ENCODE results near the gene N4BP2L2. TPM values are rescaled to one million over a fixed set of nuclear protein-coding genes. Genes with fewer than 3 reads are reported as not detected.

The N4BP2L2 gene
- total and polyA plus RNA-seq, 2 of the 8 experiments (the other 6 are each of a cell fraction or from before 2014, with no cell fraction given) = 14.6 to 67.6 TPM

GRCh38 chr13:32431361-32431760, 107.2 kb downstream of the N4BP2L2 start:
- H3K56ac ChIP-seq (replicated peaks; ENCODE audit: insufficient read length, low read depth, low read length) = no peak overlapping the region
- H3K18ac ChIP-seq (ENCODE audit: extremely low read depth, low read length) = no peak overlapping the region
- no peak overlapping the region for H2BK12ac ChIP-seq (ENCODE audit: low read depth, low read length)
- 92% methylated on average over 5 of the region's 5 CpGs; no CpG with 5 or more reads in 1 of the 2 experiments for WGBS, 2 experiments (ENCODE audit: extremely low coverage in 1 of 2, insufficient coverage in 1 of 2, insufficient read length in 1 of 2, insufficient replicate concordance in 2 of 2, low coverage in 1 of 2, low lambda C conversion rate in 2 of 2, missing lambda C conversion rate in 1 of 2)
- peaks cover 0 to 5% (median 3%) of the 10 kb centered on the region in 4 experiments; a peak in 5 of 7 replicates for H3K27me3 ChIP-seq (replicated peaks in 1 of 4; ENCODE audit: control insufficient read depth in 3 of 4, extremely low read depth in 1 of 4, insufficient read depth in 3 of 4, low read length in 3 of 4)
- H3K79me1 ChIP-seq (ENCODE audit: low read depth, low read length) = no peaks in the 10 kb centered on the region
- H3K23ac ChIP-seq (ENCODE audit: insufficient read length) = no peak overlapping the region
- no peak overlapping the region for H2BK15ac ChIP-seq (ENCODE audit: low read length)
- H4K8ac ChIP-seq (ENCODE audit: extremely low read depth, insufficient read depth, low read length) = no peak overlapping the region
- H2BK20ac ChIP-seq (ENCODE audit: low read length) = no peak overlapping the region
- POLR2A ChIA-PET (ENCODE audit: partially characterized antibody) = no interaction called here
- H3K9me3 ChIP-seq (ENCODE audit: insufficient read depth in 2 of 2, low read depth in 1 of 2, low read length in 1 of 2) = no peaks in the 10 kb centered on the region
- no peak for DNase-seq (ENCODE audit: low read depth in 1 of 2, low spot score in 2 of 2)
- no peak overlapping the region for H2BK5ac ChIP-seq (ENCODE audit: low read depth, low read length)
- no peak overlapping the region for H3K27ac ChIP-seq (ENCODE audit: low read depth, low read length)
- FAIRE-seq = no peak
- H3K9ac ChIP-seq (replicated peaks in 1 of 4; ENCODE audit: extremely low read depth in 1 of 4, low read depth in 3 of 4, low read length in 3 of 4) = no peak overlapping the region
- no peaks in the 10 kb centered on the region for H3K79me2 ChIP-seq (ENCODE audit: control insufficient read depth in 1 of 2, insufficient read depth in 2 of 2, low read length in 2 of 2)
- peaks cover 5% of the 10 kb centered on the region; the same call in 1 of the 2 replicates for H3K23me2 ChIP-seq (ENCODE audit: low read depth, low read length)
- H3K14ac ChIP-seq (ENCODE audit: insufficient read length) = no peak overlapping the region
- peaks cover 0 to 2% of the 10 kb centered on the region in 2 experiments for H4K20me1 ChIP-seq (replicated peaks in 1 of 2; ENCODE audit: control insufficient read depth in 1 of 2, insufficient read depth in 2 of 2, low read length in 2 of 2)
- H3K4me1 ChIP-seq (replicated peaks in 1 of 4; ENCODE audit: control insufficient read depth in 3 of 4, insufficient read depth in 4 of 4, low read length in 3 of 4) = peaks cover 2 to 4% (median 3%) of the 10 kb centered on the region in 4 experiments; a peak in 5 of 7 replicates
- H3K36me3 ChIP-seq (ENCODE audit: control insufficient read depth in 2 of 4, insufficient read depth in 4 of 4, low read length in 3 of 4) = no peaks in the 10 kb centered on the region
- H3K4me2 ChIP-seq (ENCODE audit: insufficient read depth in 1 of 2, low read depth in 2 of 2, low read length in 2 of 2) = no peak overlapping the region
- H2BK120ac ChIP-seq (replicated peaks; ENCODE audit: low read depth, low read length) = no peak overlapping the region
- H3K4me3 ChIP-seq (ENCODE audit: extremely low read depth in 1 of 4, insufficient read depth in 2 of 4, low read depth in 3 of 4, low read length in 4 of 4) = no peak overlapping the region
- H4K91ac ChIP-seq (replicated peaks; ENCODE audit: insufficient read length, low read length) = no peak overlapping the region
- no peak overlapping the region for H2AK5ac ChIP-seq (ENCODE audit: low read depth, low read length)
- H4K5ac ChIP-seq (ENCODE audit: insufficient read length, low read depth, low read length) = no peak overlapping the region
- H2AFZ ChIP-seq (ENCODE audit: low read length) = no peak overlapping the region
- no peak overlapping the region for H3K4ac ChIP-seq (replicated peaks; ENCODE audit: insufficient read length, low read depth, low read length)
- CTCF ChIA-PET (ENCODE audit: partially characterized antibody) = interaction anchor here (1.6 kb wide), 1 partner anchor 17 kb away, joined by 3 read pairs; no protein-coding TSS in a partner anchor
- TF ChIP-seq GABPA (IDR thresholded peaks at IDR 0.05; ENCODE audit: borderline replicate concordance, insufficient read depth, low read length) (no peak), ASH2L (IDR thresholded peaks at IDR 0.05; ENCODE audit: low read length) (no peak), SIRT6 (IDR thresholded peaks at IDR 0.05; ENCODE audit: low read length) (no peak), SUZ12 (IDR thresholded peaks at IDR 0.05; ENCODE audit: low read length) (no peak), TAF1 (IDR thresholded peaks at IDR 0.05; ENCODE audit: low read depth, low read length) (no peak), POLR2AphosphoS5 (IDR thresholded peaks at IDR 0.05; ENCODE audit: low read depth, low read length) (no peak), EGR1 (IDR thresholded peaks at IDR 0.05; ENCODE audit: borderline replicate concordance, low read depth, low read length) (no peak), KDM4A (IDR thresholded peaks at IDR 0.05; ENCODE audit: low read depth, low read length, severe bottlenecking) (no peak), SAP30 (IDR thresholded peaks at IDR 0.05; ENCODE audit: insufficient read depth, insufficient replicate concordance, low read length) (no peak), PHF8 (conservative IDR thresholded peaks at IDR 0.05; ENCODE audit: low read depth, low read length) (no peak), RXRA (IDR thresholded peaks at IDR 0.05; ENCODE audit: insufficient read depth, low read depth, low read length) (no peak), HDAC2 (IDR thresholded peaks at IDR 0.05; ENCODE audit: borderline replicate concordance in 1 of 2, low read depth in 2 of 2, low read length in 2 of 2) (no peak), JUN (IDR thresholded peaks at IDR 0.05; ENCODE audit: low read depth, low read length) (no peak), CTBP2 (IDR thresholded peaks at IDR 0.05; ENCODE audit: borderline replicate concordance, insufficient read depth, insufficient read length, low read length) (no peak)
